CD4-positive, CD25-positive, alpha-beta regulatory T cell (primary cell): ENCODE data around the gene KIF14. TPM values are rescaled to one million over a fixed set of nuclear protein-coding genes. Genes with fewer than 3 reads are reported as not detected.

ENCODE experiments used
- ATAC-seq, 2 donors: fragments of 150-1000 bp; cut with Tn5 transposase; one replicate each; pipeline ENCODE4 v1.10.0; 2021; ENCODE audit warnings: low read depth in 2 of 2, moderate number of reproducible peaks in 2 of 2, moderate library complexity in 1 of 2
- DNase-seq, 3 donors: peaks; one replicate each; pipeline versions ENCODE4 v3.0.0 to v3.0.0-alpha.2; 2012 to 2022; ENCODE audit warnings: mixed read lengths in 1 of 3
- H3K27ac ChIP-seq: one replicate; pipeline ENCODE4 v1.7.0; 2013; ENCODE audit warnings: mild to moderate bottlenecking, low read length; ENCODE audit not compliant: insufficient read depth, poor library complexity, severe bottlenecking
- H3K27me3 ChIP-seq: one replicate; pipeline ENCODE4 v1.7.0; 2013; ENCODE audit warnings: low read length; ENCODE audit not compliant: control insufficient read depth, insufficient read depth
- H3K36me3 ChIP-seq: one replicate; pipeline ENCODE4 v1.7.0; 2013; ENCODE audit warnings: mild to moderate bottlenecking, low read length, moderate library complexity; ENCODE audit not compliant: control insufficient read depth, insufficient read depth
- H3K4me1 ChIP-seq: 2 replicates; pipeline ENCODE4 v1.7.0; 2013; ENCODE audit warnings: mild to moderate bottlenecking, low read length; ENCODE audit not compliant: insufficient read depth, control insufficient read depth, poor library complexity, severe bottlenecking
- H3K4me3 ChIP-seq: one replicate; pipeline ENCODE4 v1.7.0; 2013; ENCODE audit warnings: low read depth, mild to moderate bottlenecking, low read length, moderate library complexity
- H3K9me3 ChIP-seq, 2 experiments: 1 replicate in 1 of 2; 2 replicates in 1 of 2; pipeline ENCODE4 v1.7.0; 2013; ENCODE audit warnings: low read length in 2 of 2, mild to moderate bottlenecking in 1 of 2, moderate library complexity in 1 of 2; ENCODE audit not compliant: control insufficient read depth in 2 of 2
- H3K27ac Mint-ChIP-seq, 3 donors: one replicate each; pipeline ENCODE4 v1.8.0; 2020 to 2022; ENCODE audit warnings: mild to moderate bottlenecking in 3 of 3, mixed read lengths in 3 of 3, moderate library complexity in 2 of 3
- H3K27me3 Mint-ChIP-seq: one replicate; pipeline ENCODE4 v1.8.0; 2022; ENCODE audit warnings: mild to moderate bottlenecking, mixed read lengths
- H3K36me3 Mint-ChIP-seq: one replicate; pipeline ENCODE4 v1.8.0; 2020; ENCODE audit warnings: mixed read lengths
- H3K4me1 Mint-ChIP-seq, 4 donors: one replicate each; pipeline ENCODE4 v1.8.0; 2020 to 2022; ENCODE audit warnings: mixed read lengths in 4 of 4, mild to moderate bottlenecking in 1 of 4
- H3K4me3 Mint-ChIP-seq, 4 donors: one replicate each; pipeline ENCODE4 v1.8.0; 2020 to 2022; ENCODE audit warnings: mild to moderate bottlenecking in 4 of 4, mixed read lengths in 4 of 4, moderate library complexity in 3 of 4
- H3K9me3 Mint-ChIP-seq, 7 donors: one replicate each; pipeline ENCODE4 v1.8.0; 2020 to 2022; ENCODE audit warnings: mixed read lengths in 7 of 7, mild to moderate bottlenecking in 3 of 7, moderate library complexity in 2 of 7
- polyA plus RNA-seq, 4 donors: library from polyadenylated mRNA; unstranded; fragments of 300-500 nt; fragmentation: Illumina TruSeq; gene quantifications; one replicate each; pipeline ENCODE4 v1.2.3, GENCODE V29; 2021
- total RNA-seq: library from RNA; stranded (reverse); gene quantifications from one replicate; pipeline ENCODE4 v1.2.3, GENCODE V29; 2022

KIF14 gene
- total and polyA plus RNA-seq, 5 donors from 2014 or later, result 0.10 to 0.59 (median 0.21) TPM

DNA sequence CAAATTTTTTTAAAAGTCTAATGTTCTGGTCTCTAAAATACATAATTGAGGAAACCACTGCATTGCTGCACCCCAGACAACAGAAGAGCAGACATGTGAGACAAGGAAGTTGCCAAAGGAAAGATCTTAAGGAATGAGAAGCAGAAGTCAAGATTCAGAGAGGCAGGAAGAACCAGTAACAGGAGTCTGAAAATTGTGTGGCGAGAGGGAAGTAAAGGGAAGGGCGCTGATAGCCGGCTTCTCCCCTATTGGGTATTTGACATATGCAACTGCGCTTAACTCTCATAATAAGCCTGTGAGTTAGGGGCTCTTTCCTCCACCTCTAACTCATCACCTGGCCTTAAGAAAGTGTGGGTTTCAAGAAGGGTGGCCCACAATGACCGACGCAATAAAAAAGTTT, 21.9 kb upstream of the KIF14 start:
- Mint-ChIP-seq H3K36me3 (peaks cover 37% of the 10 kb centered on the region), H3K27me3 (no peaks in the 10 kb centered on the region)
- no peak for ATAC-seq

DNA sequence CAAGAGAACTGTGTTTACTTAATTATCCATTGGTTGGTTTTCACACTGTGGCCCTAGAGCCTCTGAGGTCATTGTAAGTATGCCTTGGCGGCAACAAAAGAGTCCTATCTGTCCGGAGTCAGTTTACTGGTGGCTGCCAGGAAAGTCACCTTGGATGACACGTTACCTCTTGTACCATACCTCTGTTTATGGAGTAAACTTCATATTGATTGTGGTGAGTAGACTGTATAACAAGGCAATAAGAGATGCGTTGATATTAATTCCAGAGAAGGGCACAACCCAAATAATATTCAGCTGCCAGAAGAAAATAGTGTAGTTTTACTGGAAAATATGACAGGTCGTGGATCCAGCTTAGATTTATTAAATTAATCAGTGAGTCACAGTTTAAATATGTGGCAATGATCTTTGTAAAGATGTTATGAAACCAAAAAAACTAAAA, 20.4 kb upstream of the KIF14 start:
- H3K27ac Mint-ChIP-seq, result no peak overlapping the region
- no peaks in the 10 kb centered on the region for H3K27me3 Mint-ChIP-seq
- DNase-seq, result no peak
- no peak overlapping the region for H3K4me3 Mint-ChIP-seq
- peaks cover 0 to 12% (median 2%) of the 10 kb centered on the region in 4 donors for H3K4me1 Mint-ChIP-seq
- Histone ChIP-seq H3K9me3 (no peaks in the 10 kb centered on the region), H3K4me1 (no peaks in the 10 kb centered on the region), H3K27ac (no peak overlapping the region), H3K4me3 (no peak overlapping the region), H3K36me3 (no peaks in the 10 kb centered on the region), H3K27me3 (no peaks in the 10 kb centered on the region)
- ATAC-seq, result no peak
- peaks cover 0 to 2% (median 0%) of the 10 kb centered on the region in 7 donors for H3K9me3 Mint-ChIP-seq
- H3K36me3 Mint-ChIP-seq, result peaks cover 24% of the 10 kb centered on the region

More for the DNA sequence above, 21.9 kb upstream of the KIF14 start:
- no peak overlapping the region for H3K27ac ChIP-seq
- no peak overlapping the region for H3K4me3 ChIP-seq
- peak overlapping the region in 1 of 3 donors; percentile 28 for H3K27ac Mint-ChIP-seq
- no peaks in the 10 kb centered on the region for H3K9me3 ChIP-seq
- no peaks in the 10 kb centered on the region for H3K4me1 ChIP-seq
- H3K27me3 ChIP-seq, result no peaks in the 10 kb centered on the region
- H3K36me3 ChIP-seq, result peaks cover 7% of the 10 kb centered on the region
- no peak overlapping the region for H3K4me3 Mint-ChIP-seq
- no peak for DNase-seq
- H3K9me3 Mint-ChIP-seq, result peaks cover 0 to 2% (median 0%) of the 10 kb centered on the region in 7 donors
- peaks cover 0 to 18% (median 4%) of the 10 kb centered on the region in 4 donors for H3K4me1 Mint-ChIP-seq

DNA sequence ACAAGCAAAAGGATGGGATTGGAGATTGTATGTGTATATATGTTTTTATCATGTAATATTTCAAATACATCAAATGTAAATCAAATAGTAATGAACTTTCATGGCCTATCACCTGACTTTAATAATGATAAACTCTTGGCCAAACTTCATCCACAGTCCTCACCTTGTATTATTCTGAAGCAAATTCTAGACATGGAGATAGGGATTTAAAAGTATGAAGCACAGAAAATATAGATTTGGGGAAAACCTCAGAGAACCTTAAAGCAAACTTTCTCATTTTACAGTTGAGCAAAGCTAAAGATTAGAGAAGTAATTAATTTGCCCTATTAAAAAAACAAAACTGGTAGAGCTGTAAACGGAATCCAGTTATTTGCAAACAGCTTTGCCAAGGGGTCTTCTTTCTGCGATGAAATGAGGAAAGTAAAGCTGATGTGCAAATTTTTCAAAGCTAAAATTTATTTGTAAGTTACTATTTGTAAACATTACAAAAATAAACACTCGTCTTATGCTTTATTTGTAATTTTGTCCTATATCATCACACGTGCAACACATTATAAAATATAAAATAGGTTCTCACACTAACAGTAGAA, 19.9 kb upstream of the KIF14 start:
- no peak for ATAC-seq

DNA sequence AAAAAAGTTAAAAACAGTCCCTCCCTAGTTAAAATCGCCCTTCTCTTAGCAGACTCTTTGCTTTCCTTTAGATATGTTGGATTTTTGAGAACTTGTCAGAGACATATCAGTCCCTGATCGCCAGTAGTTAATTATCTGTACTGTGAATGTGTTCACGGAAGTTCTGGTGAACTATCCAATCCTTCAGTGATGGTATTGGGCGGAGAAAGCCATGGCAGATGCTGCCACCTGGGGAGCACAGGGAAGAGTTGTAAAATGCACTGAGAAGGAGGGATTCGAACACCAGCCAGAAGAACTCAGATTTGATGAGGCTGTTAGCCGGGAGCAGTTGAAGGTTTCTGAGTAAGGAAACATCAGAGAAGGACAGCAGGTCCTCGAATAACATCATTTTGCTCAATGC, 17.5 kb upstream of the KIF14 start:
- no peak for DNase-seq
- peaks cover 12% of the 10 kb centered on the region for H3K36me3 Mint-ChIP-seq
- no peak overlapping the region for H3K4me3 ChIP-seq

More for the DNA sequence above, 19.9 kb upstream of the KIF14 start:
- no peak overlapping the region for H3K27ac ChIP-seq
- no peaks in the 10 kb centered on the region for H3K9me3 ChIP-seq
- Mint-ChIP-seq H3K36me3 (peaks cover 21% of the 10 kb centered on the region), H3K27me3 (peaks cover under 1% of the 10 kb centered on the region), H3K4me1 (peaks cover 0 to 12% (median 2%) of the 10 kb centered on the region in 4 donors), H3K4me3 (no peak overlapping the region), H3K9me3 (peaks cover 0 to 2% (median 0%) of the 10 kb centered on the region in 7 donors), H3K27ac (no peak overlapping the region)
- H3K4me1 ChIP-seq, result no peaks in the 10 kb centered on the region
- DNase-seq, result no peak
- no peaks in the 10 kb centered on the region for H3K36me3 ChIP-seq
- H3K4me3 ChIP-seq, result no peak overlapping the region
- no peaks in the 10 kb centered on the region for H3K27me3 ChIP-seq

DNA sequence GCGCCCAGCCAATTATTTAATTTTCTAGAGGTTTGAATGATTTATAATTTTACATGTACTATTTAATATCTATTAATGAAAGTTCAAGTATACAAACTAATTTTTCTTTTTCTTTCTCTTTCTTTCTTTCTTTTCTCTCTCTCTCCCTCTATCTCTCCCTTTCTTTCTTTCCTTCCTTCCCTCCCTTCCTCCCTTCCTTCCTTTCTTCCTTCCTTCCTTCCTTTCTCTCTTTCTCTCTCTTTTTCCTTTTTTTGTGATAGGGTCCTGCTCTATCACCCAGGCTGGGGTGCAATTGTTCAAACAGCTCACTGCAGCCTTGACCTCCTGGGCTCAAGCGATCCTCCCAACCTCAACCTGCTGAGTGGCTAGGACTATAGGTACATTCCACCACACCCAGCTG, 16.1 kb upstream of the KIF14 start:
- Histone ChIP-seq H3K4me1 (no peaks in the 10 kb centered on the region), H3K27me3 (no peaks in the 10 kb centered on the region), H3K36me3 (no peaks in the 10 kb centered on the region), H3K9me3 (no peaks in the 10 kb centered on the region), H3K27ac (no peak overlapping the region), H3K4me3 (no peak overlapping the region)
- no peak overlapping the region for H3K4me3 Mint-ChIP-seq
- peaks cover 0 to 2% (median 0%) of the 10 kb centered on the region in 7 donors for H3K9me3 Mint-ChIP-seq
- no peak overlapping the region for H3K27ac Mint-ChIP-seq
- H3K4me1 Mint-ChIP-seq, result peaks cover 0 to 4% (median 2%) of the 10 kb centered on the region in 4 donors
- ATAC-seq, result no peak
- no peak for DNase-seq
- H3K27me3 Mint-ChIP-seq, result peaks cover 4% of the 10 kb centered on the region
- H3K36me3 Mint-ChIP-seq, result peaks cover 12% of the 10 kb centered on the region

More for the DNA sequence above, 17.5 kb upstream of the KIF14 start:
- Histone ChIP-seq H3K27me3 (no peaks in the 10 kb centered on the region), H3K27ac (no peak overlapping the region), H3K36me3 (no peaks in the 10 kb centered on the region), H3K4me1 (no peaks in the 10 kb centered on the region), H3K9me3 (no peaks in the 10 kb centered on the region)
- H3K27me3 Mint-ChIP-seq, result peaks cover 4% of the 10 kb centered on the region
- H3K4me1 Mint-ChIP-seq, result peaks cover 0 to 12% (median 2%) of the 10 kb centered on the region in 4 donors
- H3K9me3 Mint-ChIP-seq, result peaks cover 0 to 2% (median 0%) of the 10 kb centered on the region in 7 donors
- H3K4me3 Mint-ChIP-seq, result no peak overlapping the region
- no peak for ATAC-seq
- H3K27ac Mint-ChIP-seq, result no peak overlapping the region

DNA sequence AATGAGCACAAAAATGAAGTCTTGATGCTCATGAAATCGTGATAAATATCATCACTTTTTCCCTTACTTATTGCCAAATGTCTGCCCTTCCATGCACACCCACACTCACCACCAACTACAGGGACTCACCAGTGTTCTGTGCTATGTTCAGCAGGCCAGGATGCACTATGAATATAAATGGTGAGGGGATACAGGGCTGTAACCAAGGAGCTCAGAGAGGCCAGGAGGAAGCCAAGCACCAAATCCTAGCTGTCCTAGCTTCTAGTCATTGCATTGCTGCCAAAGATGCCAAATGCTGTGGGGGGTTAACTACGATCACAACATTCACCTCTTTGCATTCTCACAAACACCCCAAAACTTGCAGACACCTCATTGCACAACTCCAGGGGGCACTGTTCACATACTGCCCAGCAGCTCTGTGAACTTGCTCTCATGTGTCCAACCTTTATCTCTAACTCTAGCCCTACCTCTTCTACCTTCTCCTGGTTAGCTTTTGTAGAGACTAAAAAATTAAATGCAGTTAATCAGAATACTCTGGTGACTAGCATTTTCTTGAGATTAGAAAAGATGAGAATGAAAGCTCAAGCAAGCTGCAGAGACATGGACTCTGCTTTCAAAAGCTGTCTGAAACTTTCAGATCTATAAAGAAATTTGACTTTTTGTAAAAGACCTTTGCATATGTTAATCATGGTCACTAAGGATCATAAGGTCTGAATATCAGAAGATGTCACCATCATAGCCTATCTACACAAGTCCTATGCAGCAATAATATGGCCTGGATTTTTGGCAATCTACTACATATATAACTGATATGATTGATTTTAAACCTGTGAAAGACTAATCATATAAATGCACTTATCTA, 13.9 kb upstream of the KIF14 start:
- no peak overlapping the region for H3K27ac Mint-ChIP-seq
- Histone ChIP-seq H3K27ac (no peak overlapping the region), H3K36me3 (no peaks in the 10 kb centered on the region), H3K27me3 (no peaks in the 10 kb centered on the region), H3K4me3 (no peak overlapping the region), H3K9me3 (no peaks in the 10 kb centered on the region), H3K4me1 (no peaks in the 10 kb centered on the region)
- H3K36me3 Mint-ChIP-seq, result no peaks in the 10 kb centered on the region
- no peaks in the 10 kb centered on the region for H3K4me1 Mint-ChIP-seq
- no peak overlapping the region for H3K4me3 Mint-ChIP-seq
- DNase-seq (no peak), ATAC-seq (no peak)
- peaks cover 0 to 2% (median 0%) of the 10 kb centered on the region in 7 donors for H3K9me3 Mint-ChIP-seq
- peaks cover 4% of the 10 kb centered on the region for H3K27me3 Mint-ChIP-seq

DNA sequence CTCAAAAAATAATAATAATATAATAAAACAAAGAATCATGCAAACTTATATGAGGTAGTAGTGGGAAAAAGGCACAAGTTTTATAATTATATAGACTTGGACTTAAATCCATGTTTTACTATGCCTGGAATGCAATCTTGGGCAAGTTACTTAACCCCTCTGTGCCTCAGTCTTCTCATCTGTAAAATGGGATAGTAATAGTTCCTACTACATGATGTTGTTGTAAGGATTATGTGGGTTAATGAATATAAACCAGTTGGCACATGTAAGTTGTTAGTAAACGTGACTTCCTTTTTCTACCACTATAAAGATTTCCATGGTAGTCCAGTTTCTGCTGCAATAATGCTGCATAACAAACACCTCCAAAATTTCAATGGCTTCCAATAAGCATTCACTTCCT, 10.8 kb upstream of the KIF14 start:
- H3K9me3 ChIP-seq, result no peaks in the 10 kb centered on the region
- H3K27ac ChIP-seq, result no peak overlapping the region
- Mint-ChIP-seq H3K9me3 (no peaks in the 10 kb centered on the region), H3K27me3 (peaks cover 4% of the 10 kb centered on the region), H3K27ac (no peak overlapping the region), H3K4me3 (no peak overlapping the region), H3K4me1 (peaks cover 7 to 20% (median 17%) of the 10 kb centered on the region in 4 donors), H3K36me3 (no peaks in the 10 kb centered on the region)
- no peaks in the 10 kb centered on the region for H3K27me3 ChIP-seq
- no peak overlapping the region for H3K4me3 ChIP-seq
- peaks cover 16% of the 10 kb centered on the region for H3K4me1 ChIP-seq
- no peaks in the 10 kb centered on the region for H3K36me3 ChIP-seq
- no peak for DNase-seq
- no peak for ATAC-seq
